Endothelial cell of umbilical vein (primary cell): ENCODE results near the gene NUDT3.

Source experiments
- CTCF ChIP-seq, 2 donors: IDR thresholded peaks; 1 replicate in 1 of 2; 2 replicates in 1 of 2; pipeline ENCODE4 v1.5.1; 2011; ENCODE audit warnings: low read length in 2 of 2, mild to moderate bottlenecking in 2 of 2, moderate library complexity in 2 of 2, control low read depth in 1 of 2, inconsistent platforms in 1 of 2, low read depth in 1 of 2; ENCODE audit not compliant: insufficient read depth in 1 of 2; ENCODE audit errors: extremely low read depth in 1 of 2
- FOS ChIP-seq: IDR thresholded peaks from 2 replicates; pipeline ENCODE4 v1.6.1; 2011; ENCODE audit warnings: mild to moderate bottlenecking, low read length, moderate library complexity, borderline replicate concordance; ENCODE audit not compliant: insufficient read depth
- JUN ChIP-seq: IDR thresholded peaks from 2 replicates; pipeline ENCODE4 v1.6.1; 2011; ENCODE audit warnings: borderline replicate concordance, low read depth; ENCODE audit not compliant: insufficient read length, insufficient read depth
- POLR2A ChIP-seq: IDR thresholded peaks from 2 replicates; pipeline ENCODE4 v1.6.1; 2012; ENCODE audit warnings: low read depth, mild to moderate bottlenecking, control low read depth, low read length

DNA sequence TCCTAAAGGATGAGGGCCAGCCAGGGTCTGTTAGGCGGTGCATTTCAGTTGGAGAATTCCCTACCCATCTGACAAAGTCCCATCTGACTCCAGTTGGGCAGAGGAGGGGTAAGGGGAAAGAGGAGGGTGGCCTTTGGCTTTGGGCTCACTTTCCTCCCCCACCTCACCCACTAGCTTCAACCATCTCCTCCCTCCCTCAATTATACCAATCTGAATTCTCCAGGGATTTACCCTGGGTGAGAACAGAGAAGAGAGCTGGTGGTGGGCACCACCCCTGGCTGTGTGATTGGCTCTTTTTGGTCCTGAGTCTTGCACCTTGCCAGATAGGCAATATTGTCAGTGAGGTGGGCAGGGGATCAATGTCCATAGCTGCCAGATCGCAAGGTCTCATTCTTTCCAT, 152.6 kb downstream of the NUDT3 start:
- TF ChIP-seq CTCF (IDR thresholded peaks at IDR 0.05; ENCODE audit: extremely low read depth in 1 of 2, insufficient read depth in 1 of 2, low read depth in 1 of 2, low read length in 2 of 2) (no peak), FOS (no peak), POLR2A (peak; percentile 23), JUN (no peak)
